HG03066 (cell line): ENCODE data around the gene NF1.
"Not testable (repeated sequence)": the region's sequence is repeated elsewhere in the genome, so short reads cannot be mapped to it uniquely, and the experiment has no call there.

Source experiments
- ATAC-seq: cut with Tn5 transposase; IDR thresholded peaks from one replicate; pipeline ENCODE4 v1.9.1; 2021; ENCODE audit warnings: low read depth; ENCODE audit not compliant: unreplicated experiment

The NF1 gene

GRCh38 chr17:31079731-31080130 lies 15.0 kb upstream of the NF1 start:
- no peak for ATAC-seq

GRCh38 chr17:31085563-31085962 lies 9.2 kb upstream of the NF1 start:
- ATAC-seq = no peak

GRCh38 chr17:31089471-31089870 lies 5.3 kb upstream of the NF1 start:
- no peak for ATAC-seq

GRCh38 chr17:31090650-31091049 lies 4.1 kb upstream of the NF1 start:
- not testable (repeated sequence) for ATAC-seq

GRCh38 chr17:31092475-31093064 lies 2.2 kb upstream of the NF1 start:
- no peak for ATAC-seq

- ATAC-seq = no peak
These were observed 744 bp upstream of the NF1 start for GRCh38 chr17:31093866-31094599.

GRCh38 chr17:31095236-31096105 lies 694 bp downstream of the NF1 start:
- ATAC-seq = no peak

- no peak for ATAC-seq
These were observed 1.3 kb downstream of the NF1 start for GRCh38 chr17:31096106-31096436.

GRCh38 chr17:31099016-31099415 lies 4.2 kb downstream of the NF1 start:
- no peak for ATAC-seq

GRCh38 chr17:31100840-31101459 lies 6.2 kb downstream of the NF1 start:
- ATAC-seq = no peak

GRCh38 chr17:31101943-31102342 lies 7.2 kb downstream of the NF1 start:
- ATAC-seq = no peak

- no peak for ATAC-seq
These were observed 11.2 kb downstream of the NF1 start for GRCh38 chr17:31105991-31106390.

- ATAC-seq = no peak
These were observed 16.4 kb downstream of the NF1 start for GRCh38 chr17:31111183-31111582.

- ATAC-seq = no peak
These were observed 17.4 kb downstream of the NF1 start for GRCh38 chr17:31112001-31112661.

GRCh38 chr17:31113368-31113767 lies 18.6 kb downstream of the NF1 start:
- ATAC-seq = not testable (repeated sequence)

- no peak for ATAC-seq
These were observed 19.2 kb downstream of the NF1 start for GRCh38 chr17:31113939-31114338.

- ATAC-seq = no peak
These were observed 20.3 kb downstream of the NF1 start for GRCh38 chr17:31114956-31115555.

GRCh38 chr17:31116167-31116566 lies 21.4 kb downstream of the NF1 start:
- ATAC-seq = no peak

GRCh38 chr17:31122746-31123145 lies 28.0 kb downstream of the NF1 start:
- no peak for ATAC-seq

GRCh38 chr17:31126318-31126717 lies 31.5 kb downstream of the NF1 start:
- ATAC-seq = no peak
